Hepatocyte (in vitro differentiated cells): ENCODE results near the gene DOCK4.

ENCODE experiments used
- EZH2phosphoT487 ChIP-seq: fragments of 200-600 bp; sonication (generic); IDR thresholded peaks from one replicate; pipeline ENCODE4 v1.6.1; 2018; ENCODE audit warnings: antibody characterized with exemption, mild to moderate bottlenecking, low read depth, moderate library complexity; ENCODE audit not compliant: unreplicated experiment, severe bottlenecking
- TF ChIP-seq, protein P1 (sequence below): fragments of 200-600 bp; sonication (generic); IDR thresholded peaks from 2 replicates; pipeline ENCODE4 v1.5.1; 2016; ENCODE audit warnings: antibody characterized with exemption, mild to moderate bottlenecking; ENCODE audit not compliant: poor library complexity

DNA sequence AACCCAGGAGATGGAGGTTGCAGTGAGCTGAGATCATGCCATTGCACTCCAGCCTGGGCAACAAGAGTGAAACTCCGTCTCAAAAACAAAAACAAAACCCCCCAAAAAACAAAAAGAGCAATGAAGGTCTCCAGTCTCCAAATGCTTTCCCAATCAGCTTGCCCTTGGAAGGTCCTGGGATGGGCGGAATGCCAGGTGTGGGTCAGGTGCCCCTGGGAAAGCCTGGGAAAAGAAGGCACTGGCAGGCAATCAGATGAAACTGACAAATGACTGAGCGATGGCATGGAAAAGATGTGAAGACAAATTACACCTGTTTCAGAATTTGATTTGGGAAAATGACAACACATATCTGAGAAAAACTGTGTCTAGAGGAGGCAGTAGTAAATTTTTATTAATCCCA lies 433.5 kb downstream of the DOCK4 start:
- no peak for TF ChIP-seq EZH2phosphoT487
- TF ChIP-seq, protein P1, sequence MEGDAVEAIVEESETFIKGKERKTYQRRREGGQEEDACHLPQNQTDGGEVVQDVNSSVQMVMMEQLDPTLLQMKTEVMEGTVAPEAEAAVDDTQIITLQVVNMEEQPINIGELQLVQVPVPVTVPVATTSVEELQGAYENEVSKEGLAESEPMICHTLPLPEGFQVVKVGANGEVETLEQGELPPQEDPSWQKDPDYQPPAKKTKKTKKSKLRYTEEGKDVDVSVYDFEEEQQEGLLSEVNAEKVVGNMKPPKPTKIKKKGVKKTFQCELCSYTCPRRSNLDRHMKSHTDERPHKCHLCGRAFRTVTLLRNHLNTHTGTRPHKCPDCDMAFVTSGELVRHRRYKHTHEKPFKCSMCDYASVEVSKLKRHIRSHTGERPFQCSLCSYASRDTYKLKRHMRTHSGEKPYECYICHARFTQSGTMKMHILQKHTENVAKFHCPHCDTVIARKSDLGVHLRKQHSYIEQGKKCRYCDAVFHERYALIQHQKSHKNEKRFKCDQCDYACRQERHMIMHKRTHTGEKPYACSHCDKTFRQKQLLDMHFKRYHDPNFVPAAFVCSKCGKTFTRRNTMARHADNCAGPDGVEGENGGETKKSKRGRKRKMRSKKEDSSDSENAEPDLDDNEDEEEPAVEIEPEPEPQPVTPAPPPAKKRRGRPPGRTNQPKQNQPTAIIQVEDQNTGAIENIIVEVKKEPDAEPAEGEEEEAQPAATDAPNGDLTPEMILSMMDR: no peak
